K562 (cell line): ENCODE measurements around the gene POU2F3. TPM values are rescaled to one million over a fixed set of nuclear protein-coding genes. Genes with fewer than 3 reads are reported as not detected.

Source experiments
- CHD4 ChIP-seq: fragments of 200-600 bp; sonication (generic); IDR thresholded peaks from 3 replicates; pipeline ENCODE4 v1.6.1; 2012; ENCODE audit warnings: low read depth, mild to moderate bottlenecking, mixed read lengths, low read length, inconsistent platforms; ENCODE audit not compliant: insufficient read depth, insufficient replicate concordance, poor library complexity, severe bottlenecking
- HNRNPK ChIP-seq: fragments of 200-400 bp; formaldehyde crosslinking; IDR thresholded peaks from one replicate; pipeline ENCODE4 v1.6.1; 2018; ENCODE audit warnings: mild to moderate bottlenecking, low read depth, low read length; ENCODE audit not compliant: poor library complexity, severe bottlenecking
- MBD2 ChIP-seq: sonication (generic); IDR thresholded peaks from 2 replicates; pipeline ENCODE4 v1.6.1; 2016; ENCODE audit warnings: low read depth, borderline replicate concordance
- MXI1 ChIP-seq: IDR thresholded peaks from 2 replicates; pipeline ENCODE4 v1.6.1; 2011; ENCODE audit warnings: low read depth, mild to moderate bottlenecking, improper control_type of control experiment, low read length
- MYC ChIP-seq, 2 experiments: fragments of 250-450 bp in 1 of 2; sonication (Bioruptor Pico) in 1 of 2; IDR thresholded peaks; 2 replicates each; pipeline versions ENCODE4 v1.5.1 to v1.6.1; 2012 to 2021; ENCODE audit warnings: low read depth in 2 of 2, borderline replicate concordance in 1 of 2, improper control_type of control experiment in 1 of 2, low read length in 1 of 2, mild to moderate bottlenecking in 1 of 2, moderate library complexity in 1 of 2
- RBBP5 ChIP-seq: fragments of 200-600 bp; sonication (generic); IDR thresholded peaks from 2 replicates; pipeline ENCODE4 v1.6.1; 2012; ENCODE audit warnings: borderline replicate concordance, mild to moderate bottlenecking, low read length, control low read depth, inconsistent platforms; ENCODE audit not compliant: insufficient read depth, poor library complexity, severe bottlenecking
- RBFOX2 ChIP-seq: fragments of 200-400 bp; formaldehyde crosslinking; IDR thresholded peaks from 2 replicates; pipeline ENCODE4 v1.6.1; 2017; ENCODE audit warnings: low read depth, mild to moderate bottlenecking, low read length, moderate library complexity
- SAP30 ChIP-seq: fragments of 200-600 bp; sonication (generic); IDR thresholded peaks from 2 replicates; pipeline ENCODE4 v1.6.1; 2012; ENCODE audit warnings: borderline replicate concordance, low read depth, mild to moderate bottlenecking, moderate library complexity, low read length, control low read depth, inconsistent platforms; ENCODE audit not compliant: insufficient read depth, poor library complexity, severe bottlenecking
- ZNF253 ChIP-seq: fragments of 250-450 bp; sonication (Bioruptor Pico); conservative IDR thresholded peaks from 2 replicates; pipeline ENCODE4 v1.6.1; 2021; ENCODE audit warnings: mild to moderate bottlenecking
- ZNF384 ChIP-seq: IDR thresholded peaks from 2 replicates; pipeline ENCODE4 v1.6.1; 2012; ENCODE audit warnings: low read depth, low read length, improper control_type of control experiment
- polyA plus RNA-seq, 8 experiments: library from polyadenylated mRNA; depleted of rRNA in 4 of 8; stranded (reverse) in 5 of 8; unstranded in 3 of 8; fragments of >200 nt; fragmentation: Nextera tagmentation in 2 of 8; fragmentation: Illumina TruSeq in 1 of 8; extraction: Ambion mirVana in 2 of 8; extraction: Trizol in 1 of 8; gene quantifications; 2 replicates each; pipeline versions ENCODE4 v1.2.1 to v1.2.3, GENCODE V29; 2011 to 2014; ENCODE audit warnings: inconsistent platforms in 1 of 8, missing spikeins in 1 of 8
- total RNA-seq, 7 experiments: library from RNA; depleted of rRNA in 6 of 7; stranded (reverse); fragments of >200 nt in 6 of 7; fragmentation: Illumina TruSeq in 2 of 7; extraction: Trizol in 2 of 7; gene quantifications; 2 replicates each; pipeline versions ENCODE4 v1.2.1 to v1.2.3, GENCODE V29; 2011 to 2021; ENCODE audit warnings: low replicate concordance in 1 of 7
- TF ChIP-seq, protein P1 (sequence below): fragments of 450-650 bp; IDR thresholded peaks from 2 replicates; pipeline ENCODE4 v1.6.1; 2018; ENCODE audit not compliant: partially characterized antibody
- TF ChIP-seq, protein P2 (sequence below): fragments of 150-350 bp; IDR thresholded peaks from 2 replicates; pipeline ENCODE4 v1.6.1; 2014; ENCODE audit warnings: low read depth, mild to moderate bottlenecking, low read length, borderline replicate concordance
- TF ChIP-seq, protein P3 (sequence below): fragments of 200-800 bp; sonication (Bioruptor generic); IDR thresholded peaks from 2 replicates; pipeline ENCODE4 v1.6.1; 2017; ENCODE audit warnings: missing genetic modification characterization, missing compliant biosample characterization
- TF ChIP-seq, protein P4 (sequence below): sonication (generic); formaldehyde crosslinking; IDR thresholded peaks from 2 replicates; pipeline ENCODE4 v1.4.0; 2020; ENCODE audit warnings: mild to moderate bottlenecking, missing genetic modification reagents

POU2F3 gene
- total and polyA plus RNA-seq, 9 of the 15 experiments (the other 6 are each of a cell fraction or from before 2014, with no cell fraction given), result not detected

DNA sequence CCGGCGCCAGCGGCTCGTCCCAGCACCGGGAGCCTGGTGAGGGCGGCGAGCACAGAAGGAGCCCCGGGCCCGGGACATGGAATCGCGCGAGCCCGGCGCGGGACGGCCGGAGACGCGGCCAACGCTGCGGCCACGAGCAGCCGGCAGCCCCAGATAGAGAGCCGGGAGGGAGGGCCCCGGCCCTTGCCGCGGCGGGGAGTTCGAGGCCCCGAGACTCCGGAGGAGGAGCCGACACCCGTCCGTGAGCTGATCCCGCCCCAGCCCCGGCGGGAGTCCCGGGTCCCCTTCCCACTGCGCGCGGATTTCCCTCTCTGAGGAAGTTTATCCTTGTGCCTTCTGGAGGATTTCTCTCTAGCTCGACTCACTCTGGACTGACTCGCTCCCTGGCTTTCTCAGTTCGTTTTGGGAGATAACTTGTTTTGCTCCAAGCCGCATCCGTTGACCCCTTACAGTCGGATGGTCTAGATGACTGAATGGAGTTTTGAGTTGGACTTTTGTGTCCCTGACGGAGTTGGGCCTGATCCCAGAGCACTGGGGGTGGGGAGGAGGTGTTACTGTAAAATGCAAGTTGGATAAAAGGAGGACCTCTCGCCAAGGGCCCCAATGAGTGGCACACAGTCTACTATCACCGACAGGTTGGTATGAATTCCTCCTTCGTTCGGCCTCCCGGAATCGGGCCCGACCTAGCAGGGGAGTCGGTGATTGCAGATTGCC, 96.9 kb downstream of the POU2F3 start (continued):
- TF ChIP-seq MYC (IDR thresholded peaks at IDR 0.05; ENCODE audit: low read depth, low read length), result peak; percentile 31; the same call in 1 of the 2 replicates
- TF ChIP-seq MYC (CRISPR knock-in tag; IDR thresholded peaks at IDR 0.05; ENCODE audit: borderline replicate concordance, low read depth), result no peak
- no peak for TF ChIP-seq ZNF384
- no peak for TF ChIP-seq MBD2
- TF ChIP-seq HNRNPK, result no peak
- no peak for TF ChIP-seq CHD4
- TF ChIP-seq, protein P1, sequence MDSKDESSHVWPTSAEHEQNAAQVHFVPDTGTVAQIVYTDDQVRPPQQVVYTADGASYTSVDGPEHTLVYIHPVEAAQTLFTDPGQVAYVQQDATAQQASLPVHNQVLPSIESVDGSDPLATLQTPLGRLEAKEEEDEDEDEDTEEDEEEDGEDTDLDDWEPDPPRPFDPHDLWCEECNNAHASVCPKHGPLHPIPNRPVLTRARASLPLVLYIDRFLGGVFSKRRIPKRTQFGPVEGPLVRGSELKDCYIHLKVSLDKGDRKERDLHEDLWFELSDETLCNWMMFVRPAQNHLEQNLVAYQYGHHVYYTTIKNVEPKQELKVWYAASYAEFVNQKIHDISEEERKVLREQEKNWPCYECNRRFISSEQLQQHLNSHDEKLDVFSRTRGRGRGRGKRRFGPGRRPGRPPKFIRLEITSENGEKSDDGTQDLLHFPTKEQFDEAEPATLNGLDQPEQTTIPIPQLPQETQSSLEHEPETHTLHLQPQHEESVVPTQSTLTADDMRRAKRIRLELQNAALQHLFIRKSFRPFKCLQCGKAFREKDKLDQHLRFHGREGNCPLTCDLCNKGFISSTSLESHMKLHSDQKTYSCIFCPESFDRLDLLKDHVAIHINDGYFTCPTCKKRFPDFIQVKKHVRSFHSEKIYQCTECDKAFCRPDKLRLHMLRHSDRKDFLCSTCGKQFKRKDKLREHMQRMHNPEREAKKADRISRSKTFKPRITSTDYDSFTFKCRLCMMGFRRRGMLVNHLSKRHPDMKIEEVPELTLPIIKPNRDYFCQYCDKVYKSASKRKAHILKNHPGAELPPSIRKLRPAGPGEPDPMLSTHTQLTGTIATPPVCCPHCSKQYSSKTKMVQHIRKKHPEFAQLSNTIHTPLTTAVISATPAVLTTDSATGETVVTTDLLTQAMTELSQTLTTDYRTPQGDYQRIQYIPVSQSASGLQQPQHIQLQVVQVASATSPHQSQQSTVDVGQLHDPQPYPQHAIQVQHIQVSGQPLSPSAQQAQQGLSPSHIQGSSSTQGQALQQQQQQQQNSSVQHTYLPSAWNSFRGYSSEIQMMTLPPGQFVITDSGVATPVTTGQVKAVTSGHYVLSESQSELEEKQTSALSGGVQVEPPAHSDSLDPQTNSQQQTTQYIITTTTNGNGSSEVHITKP, result no peak
- no peak for TF ChIP-seq ZNF253
- TF ChIP-seq, protein P2, sequence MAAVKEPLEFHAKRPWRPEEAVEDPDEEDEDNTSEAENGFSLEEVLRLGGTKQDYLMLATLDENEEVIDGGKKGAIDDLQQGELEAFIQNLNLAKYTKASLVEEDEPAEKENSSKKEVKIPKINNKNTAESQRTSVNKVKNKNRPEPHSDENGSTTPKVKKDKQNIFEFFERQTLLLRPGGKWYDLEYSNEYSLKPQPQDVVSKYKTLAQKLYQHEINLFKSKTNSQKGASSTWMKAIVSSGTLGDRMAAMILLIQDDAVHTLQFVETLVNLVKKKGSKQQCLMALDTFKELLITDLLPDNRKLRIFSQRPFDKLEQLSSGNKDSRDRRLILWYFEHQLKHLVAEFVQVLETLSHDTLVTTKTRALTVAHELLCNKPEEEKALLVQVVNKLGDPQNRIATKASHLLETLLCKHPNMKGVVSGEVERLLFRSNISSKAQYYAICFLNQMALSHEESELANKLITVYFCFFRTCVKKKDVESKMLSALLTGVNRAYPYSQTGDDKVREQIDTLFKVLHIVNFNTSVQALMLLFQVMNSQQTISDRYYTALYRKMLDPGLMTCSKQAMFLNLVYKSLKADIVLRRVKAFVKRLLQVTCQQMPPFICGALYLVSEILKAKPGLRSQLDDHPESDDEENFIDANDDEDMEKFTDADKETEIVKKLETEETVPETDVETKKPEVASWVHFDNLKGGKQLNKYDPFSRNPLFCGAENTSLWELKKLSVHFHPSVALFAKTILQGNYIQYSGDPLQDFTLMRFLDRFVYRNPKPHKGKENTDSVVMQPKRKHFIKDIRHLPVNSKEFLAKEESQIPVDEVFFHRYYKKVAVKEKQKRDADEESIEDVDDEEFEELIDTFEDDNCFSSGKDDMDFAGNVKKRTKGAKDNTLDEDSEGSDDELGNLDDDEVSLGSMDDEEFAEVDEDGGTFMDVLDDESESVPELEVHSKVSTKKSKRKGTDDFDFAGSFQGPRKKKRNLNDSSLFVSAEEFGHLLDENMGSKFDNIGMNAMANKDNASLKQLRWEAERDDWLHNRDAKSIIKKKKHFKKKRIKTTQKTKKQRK, result no peak
- TF ChIP-seq, protein P3, sequence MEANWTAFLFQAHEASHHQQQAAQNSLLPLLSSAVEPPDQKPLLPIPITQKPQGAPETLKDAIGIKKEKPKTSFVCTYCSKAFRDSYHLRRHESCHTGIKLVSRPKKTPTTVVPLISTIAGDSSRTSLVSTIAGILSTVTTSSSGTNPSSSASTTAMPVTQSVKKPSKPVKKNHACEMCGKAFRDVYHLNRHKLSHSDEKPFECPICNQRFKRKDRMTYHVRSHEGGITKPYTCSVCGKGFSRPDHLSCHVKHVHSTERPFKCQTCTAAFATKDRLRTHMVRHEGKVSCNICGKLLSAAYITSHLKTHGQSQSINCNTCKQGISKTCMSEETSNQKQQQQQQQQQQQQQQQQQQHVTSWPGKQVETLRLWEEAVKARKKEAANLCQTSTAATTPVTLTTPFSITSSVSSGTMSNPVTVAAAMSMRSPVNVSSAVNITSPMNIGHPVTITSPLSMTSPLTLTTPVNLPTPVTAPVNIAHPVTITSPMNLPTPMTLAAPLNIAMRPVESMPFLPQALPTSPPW (CRISPR knock-in tag), result no peak
- no peak for TF ChIP-seq MXI1
- TF ChIP-seq RBBP5, result peak; percentile 12
- peak; percentile 53; the same call in 1 of the 2 replicates for TF ChIP-seq RBFOX2
- TF ChIP-seq SAP30, result peak; percentile 58
- TF ChIP-seq, protein P4, sequence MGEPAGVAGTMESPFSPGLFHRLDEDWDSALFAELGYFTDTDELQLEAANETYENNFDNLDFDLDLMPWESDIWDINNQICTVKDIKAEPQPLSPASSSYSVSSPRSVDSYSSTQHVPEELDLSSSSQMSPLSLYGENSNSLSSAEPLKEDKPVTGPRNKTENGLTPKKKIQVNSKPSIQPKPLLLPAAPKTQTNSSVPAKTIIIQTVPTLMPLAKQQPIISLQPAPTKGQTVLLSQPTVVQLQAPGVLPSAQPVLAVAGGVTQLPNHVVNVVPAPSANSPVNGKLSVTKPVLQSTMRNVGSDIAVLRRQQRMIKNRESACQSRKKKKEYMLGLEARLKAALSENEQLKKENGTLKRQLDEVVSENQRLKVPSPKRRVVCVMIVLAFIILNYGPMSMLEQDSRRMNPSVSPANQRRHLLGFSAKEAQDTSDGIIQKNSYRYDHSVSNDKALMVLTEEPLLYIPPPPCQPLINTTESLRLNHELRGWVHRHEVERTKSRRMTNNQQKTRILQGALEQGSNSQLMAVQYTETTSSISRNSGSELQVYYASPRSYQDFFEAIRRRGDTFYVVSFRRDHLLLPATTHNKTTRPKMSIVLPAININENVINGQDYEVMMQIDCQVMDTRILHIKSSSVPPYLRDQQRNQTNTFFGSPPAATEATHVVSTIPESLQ, result no peak
